ENCODE results near the gene PMCH. TPM values are rescaled to one million over a fixed set of nuclear protein-coding genes. Genes with fewer than 3 reads are reported as not detected.
A peak's percentile ranks its signal among the peaks of the same experiment; 100 is the strongest.

PMCH gene
- total and polyA plus RNA-seq, 10 of the 15 experiments (the other 5 are each of a cell fraction or from before 2014, with no cell fraction given), result 0.35 to 2.1 (median 0.83) TPM; not detected in 4

DNA sequence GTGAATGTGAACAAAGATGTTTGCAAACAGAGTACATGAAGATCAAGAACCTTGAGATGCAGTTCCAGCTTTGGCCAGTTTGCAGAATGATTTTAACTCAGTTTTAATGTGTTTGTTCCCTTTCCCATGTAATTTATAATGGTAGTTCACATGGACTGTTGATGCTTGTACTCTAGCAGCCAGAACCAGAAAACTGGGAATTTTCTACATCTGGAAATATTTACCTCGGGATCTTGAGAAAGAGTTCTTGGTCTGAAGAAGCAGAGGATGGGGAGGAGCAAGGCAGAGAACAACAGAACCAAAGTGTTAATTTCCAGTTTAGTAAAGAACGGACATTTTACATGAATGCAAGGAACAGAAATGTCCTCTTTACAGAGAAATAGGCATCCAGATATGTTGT, 37.0 kb upstream of the PMCH start (continued):
- TF ChIP-seq, protein P1, sequence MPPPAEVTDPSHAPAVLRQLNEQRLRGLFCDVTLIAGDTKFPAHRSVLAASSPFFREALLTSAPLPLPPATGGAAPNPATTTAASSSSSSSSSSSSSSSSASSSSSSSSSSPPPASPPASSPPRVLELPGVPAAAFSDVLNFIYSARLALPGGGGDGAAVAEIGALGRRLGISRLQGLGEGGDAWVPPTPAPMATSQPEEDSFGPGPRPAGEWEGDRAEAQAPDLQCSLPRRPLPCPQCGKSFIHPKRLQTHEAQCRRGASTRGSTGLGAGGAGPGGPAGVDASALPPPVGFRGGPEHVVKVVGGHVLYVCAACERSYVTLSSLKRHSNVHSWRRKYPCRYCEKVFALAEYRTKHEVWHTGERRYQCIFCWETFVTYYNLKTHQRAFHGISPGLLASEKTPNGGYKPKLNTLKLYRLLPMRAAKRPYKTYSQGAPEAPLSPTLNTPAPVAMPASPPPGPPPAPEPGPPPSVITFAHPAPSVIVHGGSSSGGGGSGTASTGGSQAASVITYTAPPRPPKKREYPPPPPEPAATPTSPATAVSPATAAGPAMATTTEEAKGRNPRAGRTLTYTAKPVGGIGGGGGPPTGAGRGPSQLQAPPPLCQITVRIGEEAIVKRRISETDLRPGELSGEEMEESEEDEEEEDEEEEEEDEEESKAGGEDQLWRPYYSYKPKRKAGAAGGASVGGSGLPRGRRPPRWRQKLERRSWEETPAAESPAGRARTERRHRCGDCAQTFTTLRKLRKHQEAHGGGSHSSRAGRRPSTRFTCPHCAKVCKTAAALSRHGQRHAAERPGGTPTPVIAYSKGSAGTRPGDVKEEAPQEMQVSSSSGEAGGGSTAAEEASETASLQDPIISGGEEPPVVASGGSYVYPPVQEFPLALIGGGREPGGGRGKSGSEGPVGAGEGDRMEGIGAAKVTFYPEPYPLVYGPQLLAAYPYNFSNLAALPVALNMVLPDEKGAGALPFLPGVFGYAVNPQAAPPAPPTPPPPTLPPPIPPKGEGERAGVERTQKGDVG (CRISPR knock-in tag; IDR thresholded peaks at IDR 0.05), result no peak
- TF ChIP-seq MTA2 (IDR thresholded peaks at IDR 0.05; ENCODE audit: low read depth) (no peak), RUNX3 (IDR thresholded peaks at IDR 0.05; ENCODE audit: low read length) (no peak), MYC (IDR thresholded peaks at IDR 0.05; ENCODE audit: insufficient read depth, insufficient read length, insufficient replicate concordance, low read length, severe bottlenecking) (no peak), TARDBP (IDR thresholded peaks at IDR 0.05; ENCODE audit: borderline replicate concordance) (no peak)
- TF ChIP-seq, protein P2, sequence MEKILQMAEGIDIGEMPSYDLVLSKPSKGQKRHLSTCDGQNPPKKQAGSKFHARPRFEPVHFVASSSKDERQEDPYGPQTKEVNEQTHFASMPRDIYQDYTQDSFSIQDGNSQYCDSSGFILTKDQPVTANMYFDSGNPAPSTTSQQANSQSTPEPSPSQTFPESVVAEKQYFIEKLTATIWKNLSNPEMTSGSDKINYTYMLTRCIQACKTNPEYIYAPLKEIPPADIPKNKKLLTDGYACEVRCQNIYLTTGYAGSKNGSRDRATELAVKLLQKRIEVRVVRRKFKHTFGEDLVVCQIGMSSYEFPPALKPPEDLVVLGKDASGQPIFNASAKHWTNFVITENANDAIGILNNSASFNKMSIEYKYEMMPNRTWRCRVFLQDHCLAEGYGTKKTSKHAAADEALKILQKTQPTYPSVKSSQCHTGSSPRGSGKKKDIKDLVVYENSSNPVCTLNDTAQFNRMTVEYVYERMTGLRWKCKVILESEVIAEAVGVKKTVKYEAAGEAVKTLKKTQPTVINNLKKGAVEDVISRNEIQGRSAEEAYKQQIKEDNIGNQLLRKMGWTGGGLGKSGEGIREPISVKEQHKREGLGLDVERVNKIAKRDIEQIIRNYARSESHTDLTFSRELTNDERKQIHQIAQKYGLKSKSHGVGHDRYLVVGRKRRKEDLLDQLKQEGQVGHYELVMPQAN (conservative IDR thresholded peaks at IDR 0.05), result no peak

DNA sequence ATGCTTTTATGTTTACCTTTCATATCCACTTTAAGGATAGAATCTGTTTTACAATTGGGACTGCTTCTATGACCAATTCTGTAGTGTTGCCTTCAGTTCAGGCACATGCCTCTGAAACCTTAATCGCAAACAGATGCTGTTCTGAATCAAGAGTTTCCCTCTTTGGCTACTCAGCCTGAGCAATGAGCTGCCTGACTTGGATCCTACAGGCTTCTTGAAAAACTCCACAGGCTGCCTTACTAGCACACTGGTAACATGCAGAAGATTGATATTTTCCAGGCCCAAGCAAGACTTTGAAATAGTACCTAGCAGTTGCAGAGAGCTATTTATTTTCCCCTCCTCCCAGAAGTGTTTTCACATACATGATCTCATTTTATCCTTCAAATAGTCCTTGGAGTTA, 34.8 kb upstream of the PMCH start:
- BruUV-seq (replicated peaks), result no TSS peak
- no peaks in the 10 kb centered on the region for H3K4me1 ChIP-seq (ENCODE audit: control insufficient read depth, insufficient read depth, low read length)
- H3K36me3 ChIP-seq (ENCODE audit: control insufficient read depth in 2 of 2, insufficient read depth in 2 of 2, low read length in 1 of 2), result no peaks in the 10 kb centered on the region
- in situ Hi-C loops (cut with MboI) (no loop called here), intact Hi-C loops (cut with micrococcal nuclease; ENCODE audit: unreplicated experiment) (no loop called here)
- DNase-seq (ENCODE audit: low read depth, low spot score) (no peak), FAIRE-seq (no peak), ATAC-seq (no peak)
- RAD21 ChIA-PET (ENCODE audit: unreplicated experiment), result interaction anchor here (0.6 kb wide), 1 partner anchor 39 kb away, joined by 5 read pairs; no protein-coding TSS in a partner anchor
- H3K79me2 ChIP-seq (ENCODE audit: control insufficient read depth, insufficient read depth, low read length), result no peaks in the 10 kb centered on the region
- POLR2A ChIA-PET, result no interaction called here
- no peak overlapping the region for H3K4me3 ChIP-seq
- H3K9ac ChIP-seq (ENCODE audit: control insufficient read depth, insufficient read depth, low read length), result no peak overlapping the region
- H3K9me3 ChIP-seq (replicated peaks; ENCODE audit: control insufficient read depth, insufficient read depth, low read length), result no peaks in the 10 kb centered on the region
- SMC1A ChIA-PET (ENCODE audit: uncharacterized antibody, unreplicated experiment), result interaction anchor here (0.7 to 1.7 kb wide), 3 partner anchors 9 to 320 kb away, joined by 3 read pairs; no protein-coding TSS in a partner anchor
- H3K4me2 ChIP-seq (ENCODE audit: control insufficient read depth, insufficient read depth), result no peak overlapping the region
- H4K20me1 ChIP-seq (ENCODE audit: control insufficient read depth, insufficient read depth), result no peaks in the 10 kb centered on the region
- CTCF ChIA-PET, result interaction anchor here (0.6 to 1.0 kb wide), 2 partner anchors 17 to 1060 kb away, joined by 3 read pairs; no protein-coding TSS in a partner anchor
- H2AFZ ChIP-seq (ENCODE audit: control insufficient read depth, low read depth, low read length), result no peak overlapping the region
- H3K27ac ChIP-seq (ENCODE audit: control insufficient read depth, insufficient read depth), result no peak overlapping the region
- TF ChIP-seq, protein P3, sequence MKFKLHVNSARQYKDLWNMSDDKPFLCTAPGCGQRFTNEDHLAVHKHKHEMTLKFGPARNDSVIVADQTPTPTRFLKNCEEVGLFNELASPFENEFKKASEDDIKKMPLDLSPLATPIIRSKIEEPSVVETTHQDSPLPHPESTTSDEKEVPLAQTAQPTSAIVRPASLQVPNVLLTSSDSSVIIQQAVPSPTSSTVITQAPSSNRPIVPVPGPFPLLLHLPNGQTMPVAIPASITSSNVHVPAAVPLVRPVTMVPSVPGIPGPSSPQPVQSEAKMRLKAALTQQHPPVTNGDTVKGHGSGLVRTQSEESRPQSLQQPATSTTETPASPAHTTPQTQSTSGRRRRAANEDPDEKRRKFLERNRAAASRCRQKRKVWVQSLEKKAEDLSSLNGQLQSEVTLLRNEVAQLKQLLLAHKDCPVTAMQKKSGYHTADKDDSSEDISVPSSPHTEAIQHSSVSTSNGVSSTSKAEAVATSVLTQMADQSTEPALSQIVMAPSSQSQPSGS (IDR thresholded peaks at IDR 0.05; ENCODE audit: low read length), result no peak
- TF ChIP-seq MEF2A (IDR thresholded peaks at IDR 0.05; ENCODE audit: insufficient read depth, low read depth, low read length), result no peak
- TF ChIP-seq EZH2 (IDR thresholded peaks at IDR 0.05; ENCODE audit: borderline replicate concordance, control insufficient read depth, low read depth, low read length), result no peak
- TF ChIP-seq, protein P4, sequence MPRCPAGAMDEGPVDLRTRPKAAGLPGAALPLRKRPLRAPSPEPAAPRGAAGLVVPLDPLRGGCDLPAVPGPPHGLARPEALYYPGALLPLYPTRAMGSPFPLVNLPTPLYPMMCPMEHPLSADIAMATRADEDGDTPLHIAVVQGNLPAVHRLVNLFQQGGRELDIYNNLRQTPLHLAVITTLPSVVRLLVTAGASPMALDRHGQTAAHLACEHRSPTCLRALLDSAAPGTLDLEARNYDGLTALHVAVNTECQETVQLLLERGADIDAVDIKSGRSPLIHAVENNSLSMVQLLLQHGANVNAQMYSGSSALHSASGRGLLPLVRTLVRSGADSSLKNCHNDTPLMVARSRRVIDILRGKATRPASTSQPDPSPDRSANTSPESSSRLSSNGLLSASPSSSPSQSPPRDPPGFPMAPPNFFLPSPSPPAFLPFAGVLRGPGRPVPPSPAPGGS (IDR thresholded peaks at IDR 0.05; ENCODE audit: borderline replicate concordance, insufficient read depth, low read depth, low read length, poor library complexity, severe bottlenecking), result peak; percentile 35
- no peak for TF ChIP-seq IKZF2 (IDR thresholded peaks at IDR 0.05)
- no peak for TF ChIP-seq KLF5 (IDR thresholded peaks at IDR 0.05; ENCODE audit: partially characterized antibody)
- no peak for TF ChIP-seq PAX8 (IDR thresholded peaks at IDR 0.05)
- no peak for TF ChIP-seq ETV6 (conservative IDR thresholded peaks at IDR 0.05 in 1 of 2, IDR thresholded peaks at IDR 0.05 in 1 of 2; ENCODE audit: borderline replicate concordance in 1 of 2, low read depth in 1 of 2)
- no peaks in the 10 kb centered on the region for H3K27me3 ChIP-seq (replicated peaks in 1 of 2; ENCODE audit: control insufficient read depth in 2 of 2, insufficient read depth in 2 of 2, low read length in 1 of 2)
- 100% methylated on average over 1 of the region's 1 CpG for WGBS (ENCODE audit: insufficient coverage, insufficient replicate concordance, low lambda C conversion rate, missing lambda C conversion rate)
